DMS53 treated with DMSO at 0.1 percent for 48 hours (cell line): ENCODE results near the gene FBXO9.
"Not testable (repeated sequence)": the region's sequence is repeated elsewhere in the genome, so short reads cannot be mapped to it uniquely, and the experiment has no call there.

Source experiments
- DNase-seq: peaks from one replicate; lab custom pipeline; 2025; ENCODE audit not compliant: unreplicated experiment; lab: John Stamatoyannopoulos, UW

Gene FBXO9

GRCh38 chr6:53045891-53046673 is 19.1 kb upstream of the FBXO9 start:
- no peak for DNase-seq

GRCh38 chr6:53048431-53049195 is 16.6 kb upstream of the FBXO9 start:
- no peak for DNase-seq

GRCh38 chr6:53049415-53049814 is 15.8 kb upstream of the FBXO9 start:
- no peak for DNase-seq

GRCh38 chr6:53052152-53052551 is 13.1 kb upstream of the FBXO9 start:
- DNase-seq: not testable (repeated sequence)

GRCh38 chr6:53054532-53054931 is 10.7 kb upstream of the FBXO9 start:
- no peak for DNase-seq

GRCh38 chr6:53055873-53056272 is 9.3 kb upstream of the FBXO9 start:
- no peak for DNase-seq

- DNase-seq: peak; percentile 13
Observed at GRCh38 chr6:53056273-53056672, 8.9 kb upstream of the FBXO9 start.

GRCh38 chr6:53058388-53059195 is 6.6 kb upstream of the FBXO9 start:
- DNase-seq: no peak

GRCh38 chr6:53059648-53060589 is 5.3 kb upstream of the FBXO9 start:
- DNase-seq: no peak

- DNase-seq: no peak
Observed at GRCh38 chr6:53062169-53062539, 3.0 kb upstream of the FBXO9 start.

- DNase-seq: not testable (repeated sequence)
Observed at GRCh38 chr6:53064255-53064654, 949 bp upstream of the FBXO9 start.

- DNase-seq: peak; percentile 96
Observed at GRCh38 chr6:53064726-53065265, 408 bp upstream of the FBXO9 start.

GRCh38 chr6:53066077-53066417 is 843 bp downstream of the FBXO9 start:
- no peak for DNase-seq

- no peak for DNase-seq
Observed at GRCh38 chr6:53066874-53067706, 1.9 kb downstream of the FBXO9 start.

GRCh38 chr6:53067849-53068361 is 2.7 kb downstream of the FBXO9 start:
- DNase-seq: no peak

- DNase-seq: no peak
Observed at GRCh38 chr6:53069427-53069826, 4.2 kb downstream of the FBXO9 start.

GRCh38 chr6:53070806-53071205 is 5.6 kb downstream of the FBXO9 start:
- no peak for DNase-seq

GRCh38 chr6:53074347-53074746 is 9.1 kb downstream of the FBXO9 start:
- DNase-seq: no peak

GRCh38 chr6:53080813-53081212 is 15.6 kb downstream of the FBXO9 start:
- DNase-seq: no peak
